Urothelium cell line (cell line): Measurements from ENCODE around the gene DMWD.

Source experiments
- DNase-seq: peaks from one replicate; pipeline ENCODE4 v3.0.0; 2011; ENCODE audit warnings: low spot score, mixed read lengths
- FAIRE-seq: peaks from 2 replicates; lab custom pipeline; 2011; peaks lifted over from hg19 to GRCh38; lab: Jason Lieb, UNC

Gene DMWD

DNA sequence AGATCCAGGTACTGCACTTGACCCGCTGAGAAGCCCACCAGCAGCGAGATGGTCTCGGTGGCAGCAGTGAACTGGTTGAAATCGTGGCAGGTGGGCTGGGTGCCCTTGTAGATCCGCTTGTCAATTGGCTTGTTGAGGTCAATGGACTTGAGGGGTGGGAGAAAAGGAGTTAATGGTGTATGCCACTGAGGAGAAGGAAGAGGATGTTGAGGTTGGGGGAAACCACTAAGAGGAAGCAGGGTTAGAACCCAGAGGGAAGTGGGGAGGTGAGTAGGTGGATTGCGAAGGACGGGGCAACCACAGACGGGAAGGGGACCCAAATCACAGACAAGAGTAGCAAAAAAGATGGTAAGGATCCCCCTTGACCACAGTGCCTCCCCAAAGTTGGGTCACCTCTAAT lies 1.7 kb downstream of the DMWD start:
- DNase-seq (no peak), FAIRE-seq (no peak)

GRCh38 chr19:45789035-45789786 lies 3.4 kb downstream of the DMWD start:
- FAIRE-seq = no peak

DNA sequence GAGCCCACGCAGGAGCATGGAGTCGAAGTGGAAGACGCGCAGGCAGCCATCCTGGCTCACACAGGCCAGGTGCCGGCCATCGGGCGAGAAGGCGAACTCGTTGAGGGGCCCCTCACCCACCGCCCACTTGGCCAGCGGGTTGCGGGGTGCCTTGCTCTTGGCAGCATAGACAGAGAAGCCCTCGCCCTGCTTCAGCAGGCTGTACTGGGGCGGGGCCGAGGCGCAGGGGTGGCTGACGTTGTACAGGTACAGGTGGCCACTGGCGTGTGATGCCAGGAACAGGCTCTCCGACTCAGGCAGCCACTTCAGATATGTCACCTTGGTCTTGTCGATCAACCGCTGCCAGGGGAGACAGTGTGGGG lies 6.1 kb downstream of the DMWD start:
- FAIRE-seq (no peak), DNase-seq (no peak)

More at GRCh38 chr19:45789035-45789786, 3.4 kb downstream of the DMWD start:
- DNase-seq = no peak

- DNase-seq = no peak
- no peak for FAIRE-seq
These were observed 6.7 kb downstream of the DMWD start for GRCh38 chr19:45785781-45786532.

GRCh38 chr19:45785097-45785496 lies 7.5 kb downstream of the DMWD start:
- FAIRE-seq (no peak), DNase-seq (no peak)

DNA sequence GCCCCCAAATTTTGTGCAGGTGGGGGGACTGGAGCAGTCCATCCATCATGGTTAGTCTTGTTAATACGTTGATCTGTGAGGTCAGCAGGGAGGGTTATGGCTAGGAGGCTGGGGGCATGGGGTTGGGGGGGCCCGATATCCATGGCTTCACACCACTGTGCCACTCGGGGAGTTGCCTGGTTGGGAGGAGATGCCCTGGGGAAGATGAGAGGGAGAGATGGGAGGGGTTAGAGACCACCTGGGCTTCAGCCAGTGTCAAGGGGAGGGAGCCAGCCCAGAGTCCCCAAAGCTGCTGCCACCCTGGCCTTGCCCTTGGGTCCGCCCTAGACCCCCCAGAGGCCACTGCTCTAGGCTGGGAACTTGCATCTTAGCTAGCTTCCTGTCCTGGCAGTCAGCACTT lies 8.5 kb downstream of the DMWD start:
- DNase-seq (no peak), FAIRE-seq (no peak)

DNA sequence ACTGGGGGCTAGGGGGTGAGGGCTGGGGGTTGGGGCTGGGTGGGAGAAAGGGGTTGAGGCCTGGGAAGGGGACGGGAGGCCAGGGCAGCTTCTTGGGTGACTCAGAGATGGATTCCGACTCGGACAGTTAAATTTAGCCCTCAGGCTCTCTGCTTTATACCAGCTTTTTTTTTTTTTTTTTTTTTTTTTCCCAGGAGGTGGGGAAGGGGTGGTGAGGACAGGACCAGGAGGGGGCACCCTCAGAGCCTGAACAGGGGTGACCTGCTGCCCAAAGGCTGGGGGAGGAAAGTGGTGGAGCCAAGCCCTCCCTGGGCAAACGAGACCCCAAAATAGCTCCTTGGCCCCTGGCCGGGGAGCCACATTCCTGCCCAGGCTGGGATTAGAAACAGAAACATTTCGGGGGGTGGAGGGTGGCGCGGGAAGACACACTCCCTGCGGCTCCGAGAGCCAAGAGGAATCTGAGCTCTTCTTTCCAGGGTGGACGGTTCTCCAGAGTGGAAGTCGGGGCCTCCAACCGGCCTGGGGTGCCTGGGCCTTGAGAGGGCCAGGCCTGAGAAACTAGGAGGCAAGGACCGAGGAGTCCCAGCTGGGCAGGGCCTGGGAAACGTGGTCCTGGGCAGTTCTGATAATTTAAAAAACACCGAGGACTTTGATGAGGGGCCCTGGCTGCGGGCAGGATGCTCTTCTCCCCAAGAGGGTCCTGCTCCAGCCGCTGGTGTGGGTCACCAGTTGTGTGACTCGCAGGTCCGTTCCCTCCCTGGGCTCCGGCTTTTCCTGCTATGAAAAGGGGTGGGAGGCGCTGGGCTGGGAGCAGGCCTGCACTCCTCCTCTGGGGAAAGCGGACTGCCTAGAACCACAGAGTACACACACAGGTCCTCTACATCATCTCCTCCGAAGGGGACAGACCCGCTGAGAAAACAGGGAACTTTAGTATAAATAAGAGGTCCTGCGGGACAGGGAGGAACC lies 9.5 kb downstream of the DMWD start:
- DNase-seq = peak; percentile 49
- FAIRE-seq = no peak

- DNase-seq (no peak), FAIRE-seq (no peak)
These were observed 10.4 kb downstream of the DMWD start, which contains the start of gene DMPK for GRCh38 chr19:45782162-45782691. TSS of gene DMPK (minus strand) at chr19:45782490. CDS start at chr19:45782352, 138 bp downstream.

DNA sequence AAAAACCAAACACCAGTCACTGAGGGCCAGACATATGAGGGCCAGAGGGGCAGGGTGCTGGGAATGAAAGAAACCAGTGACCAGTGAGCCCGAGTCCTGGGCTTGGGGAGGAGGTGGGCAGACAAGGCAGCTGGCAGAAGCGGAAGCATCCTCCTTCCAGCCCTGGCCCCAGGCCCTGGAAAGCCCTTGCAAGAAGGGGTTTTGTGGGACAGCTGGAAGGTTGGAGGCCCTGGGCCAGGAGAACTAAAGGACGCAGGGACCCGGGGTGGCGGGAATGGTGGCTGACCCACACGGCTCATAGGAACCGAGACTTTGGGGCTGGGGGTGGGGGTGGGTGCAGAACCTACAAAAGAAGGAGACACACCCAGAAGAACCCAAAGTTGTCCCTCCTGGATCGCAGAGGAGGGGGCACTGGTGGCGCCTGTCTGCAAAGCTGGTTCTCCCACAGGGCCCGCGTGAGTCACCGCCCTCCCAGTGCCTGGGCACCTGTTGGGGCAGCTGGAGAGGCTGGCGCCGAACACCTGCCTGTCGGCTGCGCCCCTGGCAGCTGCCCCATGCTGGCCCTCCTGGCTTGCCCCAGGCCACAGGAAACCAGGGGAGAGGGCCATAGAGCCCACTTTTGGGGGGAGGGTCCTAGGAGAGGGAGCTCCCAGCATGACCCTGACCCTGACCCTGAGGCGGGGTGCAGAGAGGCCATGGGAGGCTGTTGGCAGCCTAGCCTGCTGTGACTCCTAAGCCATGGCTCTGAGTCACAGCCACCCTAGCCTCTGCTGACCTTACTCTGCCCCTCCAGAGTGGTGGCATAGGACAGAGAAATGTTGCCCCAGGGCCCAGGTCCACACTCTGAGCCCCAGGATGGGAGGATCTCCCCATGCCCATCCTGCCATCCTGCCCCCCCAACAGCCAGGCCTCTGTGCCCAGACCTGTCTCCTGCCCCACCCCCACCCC lies 11.2 kb downstream of the DMWD start:
- DNase-seq (peak; percentile 34), FAIRE-seq (no peak)

DNA sequence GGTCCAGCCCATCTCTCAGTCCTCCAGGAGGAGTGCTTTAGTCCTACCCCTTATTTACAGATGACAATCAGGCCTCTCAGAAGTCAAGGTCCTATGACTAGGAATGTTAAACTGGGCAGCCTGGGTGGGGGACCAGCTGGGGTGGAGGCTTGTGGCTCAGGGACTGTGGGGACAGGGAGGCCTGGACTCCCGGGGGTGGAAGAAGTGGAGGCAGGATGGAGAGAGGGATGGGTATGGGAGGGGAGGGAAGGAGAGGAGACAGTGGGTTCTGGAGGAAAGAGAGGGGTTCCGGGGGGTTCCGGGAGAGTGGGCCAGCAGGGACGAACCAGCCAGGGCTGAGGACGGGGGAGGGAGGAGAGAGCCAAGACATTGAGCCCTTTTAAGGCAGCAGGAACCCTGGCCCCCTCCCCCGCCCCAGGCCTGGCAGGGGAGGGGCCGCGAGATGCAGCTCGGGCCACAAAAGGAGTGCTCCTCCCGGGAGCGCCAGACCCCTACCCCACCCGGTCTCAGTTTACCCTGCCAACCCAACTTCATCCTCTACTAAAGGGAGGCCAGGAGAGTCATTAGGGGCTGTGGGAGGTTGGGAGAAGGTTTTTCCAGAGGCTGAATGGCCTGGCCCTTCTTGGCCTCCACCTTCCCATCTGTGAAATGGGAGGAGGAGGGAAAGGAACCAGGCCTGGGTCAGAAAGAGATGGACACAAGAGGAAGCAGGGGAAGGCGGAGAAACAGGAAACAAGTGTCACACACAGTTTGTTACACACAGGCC lies 12.0 kb downstream of the DMWD start:
- DNase-seq = no peak
- FAIRE-seq = no peak

- DNase-seq (no peak), FAIRE-seq (no peak)
These were observed 12.5 kb downstream of the DMWD start for GRCh38 chr19:45780146-45780447.

- FAIRE-seq (no peak), DNase-seq (peak; percentile 49)
These were observed 13.2 kb downstream of the DMWD start for GRCh38 chr19:45779231-45780145.

GRCh38 chr19:45778010-45778661 lies 14.5 kb downstream of the DMWD start:
- DNase-seq = no peak
- FAIRE-seq = no peak

- FAIRE-seq (no peak), DNase-seq (no peak)
These were observed 15.2 kb downstream of the DMWD start for GRCh38 chr19:45777395-45777961.

DNA sequence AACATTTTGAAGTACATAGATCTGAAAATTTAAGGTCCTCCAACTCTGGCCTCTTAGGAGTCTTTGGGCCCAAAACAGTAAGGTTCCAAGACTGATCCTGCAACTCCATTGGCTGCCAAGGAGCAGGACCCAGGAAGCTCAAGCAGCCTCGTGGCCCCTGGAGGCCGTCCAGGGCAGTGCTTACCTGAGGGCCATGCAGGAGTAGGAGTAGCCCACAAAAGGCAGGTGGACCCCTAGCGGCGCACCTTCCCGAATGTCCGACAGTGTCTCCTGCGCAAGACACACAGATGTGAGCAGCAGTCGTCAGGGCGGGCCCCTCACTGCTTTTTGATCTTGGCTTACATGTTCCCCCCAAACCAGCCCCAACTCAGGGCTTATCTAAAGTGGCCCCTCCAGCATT lies 17.9 kb downstream of the DMWD start:
- FAIRE-seq = no peak
- no peak for DNase-seq

DNA sequence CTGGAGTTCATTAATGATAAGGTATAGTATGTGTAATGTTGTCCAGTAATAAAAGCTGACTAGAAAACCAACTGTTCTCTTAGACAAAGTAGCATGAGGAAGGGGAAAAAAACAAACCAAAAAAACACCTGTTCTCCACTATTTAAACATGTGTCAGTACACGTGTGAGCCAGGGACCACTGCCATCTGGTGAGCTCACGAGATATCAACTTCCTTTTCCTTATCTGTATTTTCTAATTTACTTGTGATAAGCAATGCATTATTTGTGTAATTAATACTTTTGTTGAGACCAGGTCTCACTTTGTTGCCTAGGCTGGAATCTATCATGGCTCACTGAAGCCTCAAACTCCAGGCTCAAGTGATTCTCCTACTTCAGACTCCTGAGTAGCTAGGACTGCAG lies 19.3 kb downstream of the DMWD start:
- DNase-seq = no peak

GRCh38 chr19:45772912-45773311 lies 19.7 kb downstream of the DMWD start:
- no peak for FAIRE-seq
- no peak for DNase-seq

More for the DNA sequence above, 19.3 kb downstream of the DMWD start:
- no peak for FAIRE-seq
